SK-N-SH (cell line): ENCODE results near the gene DNAH1. TPM values are rescaled to one million over a fixed set of nuclear protein-coding genes. Genes with fewer than 3 reads are reported as not detected.

ENCODE experiments used
- CTCF ChIA-PET: fragments of 300-600, 350-600 bp; formaldehyde crosslinking; extraction: SDS; loops from one replicate; lab custom pipeline; 2021; lab: Yijun Ruan, JAX
- POLR2A ChIA-PET: fragments of 350-600 bp; sonication (Branson Sonifier 250); formaldehyde crosslinking; extraction: SDS; loops from one replicate; lab custom pipeline; 2020; ENCODE audit warnings: antibody characterized with exemption, inconsistent platforms; lab: Yijun Ruan, JAX
- DNase-seq: peaks from one replicate; pipeline ENCODE4 v3.0.0; 2012
- H2AFZ ChIP-seq: fragments of 200-600 bp; sonication (generic); 2 replicates; pipeline ENCODE4 v1.8.1; 2016; ENCODE audit warnings: antibody characterized with exemption, mild to moderate bottlenecking, low read depth
- H3F3A ChIP-seq: fragments of 200-600 bp; sonication (generic); replicated peaks from 2 replicates; pipeline ENCODE3; 2016; ENCODE audit warnings: antibody characterized with exemption, mild to moderate bottlenecking; ENCODE audit not compliant: insufficient read depth
- H3K27ac ChIP-seq, 2 experiments: fragments of 200-500 bp in 1 of 2; fragments of 200-600 bp in 1 of 2; sonication (Bioruptor generic) in 1 of 2; sonication (generic), shearing (Covaris generic) in 1 of 2; 2 replicates each; pipeline versions ENCODE4 v1.5.1 to v1.6.1; 2014 to 2016; ENCODE audit warnings: low read depth in 2 of 2, inconsistent platforms in 1 of 2, low read length in 1 of 2, mild to moderate bottlenecking in 1 of 2, mixed read lengths in 1 of 2
- H3K27me3 ChIP-seq: fragments of 200-600 bp; sonication (generic), shearing (Covaris generic); 2 replicates; pipeline ENCODE4 v1.6.1; 2016; ENCODE audit warnings: mixed run types; ENCODE audit not compliant: insufficient read depth
- H3K36me3 ChIP-seq, 2 experiments: fragments of 200-500 bp in 1 of 2; fragments of 200-600 bp in 1 of 2; sonication (Bioruptor generic) in 1 of 2; sonication (generic) in 1 of 2; replicated peaks in 1 of 2; 2 replicates each; pipeline versions ENCODE3 to v1.5.1; 2014 to 2016; ENCODE audit warnings: low read length in 1 of 2, mild to moderate bottlenecking in 1 of 2; ENCODE audit not compliant: insufficient read depth in 2 of 2, control insufficient read depth in 1 of 2
- H3K4me1 ChIP-seq, 2 experiments: fragments of 200-500 bp in 1 of 2; fragments of 200-600 bp in 1 of 2; sonication (Bioruptor generic) in 1 of 2; sonication (generic), shearing (Covaris generic) in 1 of 2; 2 replicates each; pipeline versions ENCODE4 v1.5.1 to v1.6.1; 2014 to 2016; ENCODE audit warnings: low read depth in 1 of 2, low read length in 1 of 2, mixed run types in 1 of 2; ENCODE audit not compliant: insufficient read depth in 2 of 2, control insufficient read depth in 1 of 2
- H3K4me2 ChIP-seq: fragments of 200-600 bp; sonication (generic), shearing (Covaris generic); 2 replicates; pipeline ENCODE4 v1.6.1; 2017; ENCODE audit warnings: mixed run types
- H3K4me3 ChIP-seq, 2 experiments: fragments of 200-500 bp in 1 of 2; fragments of 200-600 bp in 1 of 2; sonication (Bioruptor generic) in 1 of 2; sonication (generic), shearing (Covaris generic) in 1 of 2; 2 replicates each; pipeline versions ENCODE4 v1.5.1 to v1.8.1; 2014 to 2016; ENCODE audit warnings: low read depth in 2 of 2, inconsistent platforms in 1 of 2, low read length in 1 of 2, mild to moderate bottlenecking in 1 of 2, mixed read lengths in 1 of 2, moderate library complexity in 1 of 2
- H3K79me2 ChIP-seq: fragments of 200-600 bp; sonication (generic); 2 replicates; pipeline ENCODE4 v1.8.1; 2017; ENCODE audit warnings: mild to moderate bottlenecking; ENCODE audit not compliant: insufficient read depth
- H3K9ac ChIP-seq: fragments of 200-600 bp; sonication (generic); 2 replicates; pipeline ENCODE4 v1.6.1; 2017; ENCODE audit warnings: mixed run types
- H3K9me2 ChIP-seq: fragments of 200-600 bp; sonication (generic); 2 replicates; pipeline ENCODE4 v1.6.1; 2017; ENCODE audit warnings: mixed run types
- H3K9me3 ChIP-seq: fragments of 200-600 bp; sonication (generic); 2 replicates; pipeline ENCODE4 v1.6.1; 2017; ENCODE audit warnings: mixed run types, mild to moderate bottlenecking, moderate library complexity
- H4K20me1 ChIP-seq: fragments of 200-600 bp; sonication (generic); 2 replicates; pipeline ENCODE4 v1.6.1; 2017; ENCODE audit warnings: mild to moderate bottlenecking, mixed run types; ENCODE audit not compliant: insufficient read depth
- GATA2 ChIP-seq: sonication (generic); formaldehyde crosslinking; IDR thresholded peaks from 2 replicates; pipeline ENCODE4 v1.5.0; 2020; ENCODE audit warnings: mild to moderate bottlenecking, missing genetic modification reagents
- IRF3 ChIP-seq: fragments of 150-350 bp; IDR thresholded peaks from 2 replicates; pipeline ENCODE4 v1.6.1; 2016; ENCODE audit warnings: mild to moderate bottlenecking, low read depth, low read length
- MXI1 ChIP-seq: IDR thresholded peaks from 2 replicates; pipeline ENCODE4 v1.6.1; 2012; ENCODE audit warnings: mild to moderate bottlenecking, low read depth, low read length, improper control_type of control experiment
- RFX5 ChIP-seq: IDR thresholded peaks from 2 replicates; pipeline ENCODE4 v1.6.1; 2012; ENCODE audit warnings: mild to moderate bottlenecking, improper control_type of control experiment, low read length
- TCF12 ChIP-seq: IDR thresholded peaks from 2 replicates; pipeline ENCODE4 v1.4.0; 2012
- USF1 ChIP-seq: IDR thresholded peaks from 2 replicates; pipeline ENCODE4 v1.4.0; 2012; ENCODE audit warnings: low read depth, borderline replicate concordance
- WGBS: methylation state at CpG from one replicate; pipeline ENCODE4 v1.1.6; 2017; ENCODE audit warnings: low lambda C conversion rate; 5-methylcytosine and 5-hydroxymethylcytosine counted together
- polyA plus RNA-seq, 3 experiments: library from polyadenylated mRNA; depleted of rRNA; stranded (reverse); fragments of >200 nt; gene quantifications; 2 replicates each; pipeline ENCODE4 v1.2.3, GENCODE V29; 2012
- TF ChIP-seq, protein P1 (sequence below): IDR thresholded peaks from 2 replicates; pipeline ENCODE4 v1.6.1; 2012; ENCODE audit warnings: mild to moderate bottlenecking, low read depth, low read length, moderate library complexity

Gene DNAH1
- polyA plus RNA-seq, 1 of the 3 experiments (the other 2 are of a cell fraction), result 5.1 TPM

- Histone ChIP-seq H2AFZ (no peak overlapping the region), H3K9ac (no peak overlapping the region), H3K4me2 (no peak overlapping the region), H3K4me3 (no peak overlapping the region), H3K79me2 (no peaks in the 10 kb centered on the region), H3K36me3 (no peaks in the 10 kb centered on the region), H3K9me2 (no peaks in the 10 kb centered on the region), H3K27me3 (no peaks in the 10 kb centered on the region), H3K27ac (no peak overlapping the region), H3K4me1 (no peaks in the 10 kb centered on the region), H3F3A (no peaks in the 10 kb centered on the region), H3K9me3 (no peaks in the 10 kb centered on the region), H4K20me1 (no peaks in the 10 kb centered on the region)
- DNase-seq, result no peak
- ChIA-PET CTCF (interaction anchor here (0.9 to 1.7 kb wide), 6 partner anchors 9 to 98 kb away, joined by 3 to 8 read pairs (median 3); no protein-coding TSS in a partner anchor), POLR2A (no interaction called here)
- TF ChIP-seq GATA2, result no peak
- 70% methylated on average over 8 of the region's 9 CpGs for WGBS
Observed at GRCh38 chr3:52388933-52389332, 72.8 kb downstream of the DNAH1 start.

DNA sequence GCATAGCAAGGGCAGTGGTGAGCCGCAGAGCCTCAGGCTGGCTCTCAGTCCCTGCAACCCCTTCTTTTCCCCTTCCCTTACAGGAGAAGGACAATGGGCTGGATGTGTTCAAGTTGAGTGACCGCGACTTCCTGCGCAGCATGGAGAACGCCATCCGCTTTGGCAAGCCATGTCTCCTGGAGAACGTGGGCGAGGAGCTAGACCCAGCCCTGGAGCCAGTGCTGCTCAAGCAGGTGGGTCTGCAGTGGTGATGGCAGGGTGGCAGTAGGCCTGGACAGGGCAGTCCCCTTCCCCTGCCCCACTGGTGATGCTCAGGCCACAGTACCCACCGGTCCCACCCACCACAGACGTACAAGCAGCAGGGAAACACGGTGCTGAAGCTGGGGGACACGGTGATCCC is 75.0 kb downstream of the DNAH1 start:
- CTCF ChIA-PET, result interaction anchor here (1.1 kb wide), 1 partner anchor 55 kb away, joined by 3 read pairs; no protein-coding TSS in a partner anchor
- Histone ChIP-seq H3K27me3 (no peaks in the 10 kb centered on the region), H3K9me3 (no peaks in the 10 kb centered on the region), H3K4me1 (no peaks in the 10 kb centered on the region), H3K79me2 (no peaks in the 10 kb centered on the region), H3K27ac (no peak overlapping the region), H3K9ac (no peak overlapping the region), H3K4me2 (no peak overlapping the region), H3F3A (no peaks in the 10 kb centered on the region), H3K36me3 (no peaks in the 10 kb centered on the region), H3K4me3 (no peak overlapping the region), H3K9me2 (no peaks in the 10 kb centered on the region), H2AFZ (no peak overlapping the region), H4K20me1 (no peaks in the 10 kb centered on the region)
- 88% methylated on average over 10 of the region's 12 CpGs for WGBS
- TF ChIP-seq TCF12 (no peak), IRF3 (no peak), MXI1 (no peak), USF1 (no peak), RFX5 (no peak)
- TF ChIP-seq, protein P1, sequence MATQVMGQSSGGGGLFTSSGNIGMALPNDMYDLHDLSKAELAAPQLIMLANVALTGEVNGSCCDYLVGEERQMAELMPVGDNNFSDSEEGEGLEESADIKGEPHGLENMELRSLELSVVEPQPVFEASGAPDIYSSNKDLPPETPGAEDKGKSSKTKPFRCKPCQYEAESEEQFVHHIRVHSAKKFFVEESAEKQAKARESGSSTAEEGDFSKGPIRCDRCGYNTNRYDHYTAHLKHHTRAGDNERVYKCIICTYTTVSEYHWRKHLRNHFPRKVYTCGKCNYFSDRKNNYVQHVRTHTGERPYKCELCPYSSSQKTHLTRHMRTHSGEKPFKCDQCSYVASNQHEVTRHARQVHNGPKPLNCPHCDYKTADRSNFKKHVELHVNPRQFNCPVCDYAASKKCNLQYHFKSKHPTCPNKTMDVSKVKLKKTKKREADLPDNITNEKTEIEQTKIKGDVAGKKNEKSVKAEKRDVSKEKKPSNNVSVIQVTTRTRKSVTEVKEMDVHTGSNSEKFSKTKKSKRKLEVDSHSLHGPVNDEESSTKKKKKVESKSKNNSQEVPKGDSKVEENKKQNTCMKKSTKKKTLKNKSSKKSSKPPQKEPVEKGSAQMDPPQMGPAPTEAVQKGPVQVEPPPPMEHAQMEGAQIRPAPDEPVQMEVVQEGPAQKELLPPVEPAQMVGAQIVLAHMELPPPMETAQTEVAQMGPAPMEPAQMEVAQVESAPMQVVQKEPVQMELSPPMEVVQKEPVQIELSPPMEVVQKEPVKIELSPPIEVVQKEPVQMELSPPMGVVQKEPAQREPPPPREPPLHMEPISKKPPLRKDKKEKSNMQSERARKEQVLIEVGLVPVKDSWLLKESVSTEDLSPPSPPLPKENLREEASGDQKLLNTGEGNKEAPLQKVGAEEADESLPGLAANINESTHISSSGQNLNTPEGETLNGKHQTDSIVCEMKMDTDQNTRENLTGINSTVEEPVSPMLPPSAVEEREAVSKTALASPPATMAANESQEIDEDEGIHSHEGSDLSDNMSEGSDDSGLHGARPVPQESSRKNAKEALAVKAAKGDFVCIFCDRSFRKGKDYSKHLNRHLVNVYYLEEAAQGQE, result no peak
- no peak for DNase-seq
- POLR2A ChIA-PET, result no interaction called here
